ENCODE measurements around the gene ARID4B.

ARID4B gene

GRCh38 chr1:235127203-235127602, 200.8 kb downstream of the ARID4B start:
- no peak for DNase-seq (ENCODE audit: low spot score)

GRCh38 chr1:235124665-235125064, 203.3 kb downstream of the ARID4B start:
- DNase-seq (ENCODE audit: low spot score), result no peak

GRCh38 chr1:235124111-235124510, 203.9 kb downstream of the ARID4B start:
- no peak for DNase-seq (ENCODE audit: low spot score)

GRCh38 chr1:235122348-235122747, 205.6 kb downstream of the ARID4B start:
- no peak for DNase-seq (ENCODE audit: low spot score)
